Neural progenitor cell (in vitro differentiated cells): ENCODE data around the gene YOD1. TPM values are rescaled to one million over a fixed set of nuclear protein-coding genes. Genes with fewer than 3 reads are reported as not detected.
A peak's percentile ranks its signal among the peaks of the same experiment; 100 is the strongest.

Source experiments
- DNase-seq: peaks from one replicate; pipeline ENCODE4 v3.0.0-alpha.2; 2016; ENCODE audit warnings: low spot score
- H2AFZ ChIP-seq: fragments of 200-600 bp; sonication (generic); replicated peaks from 2 replicates; pipeline ENCODE4 v1.6.1; 2016; ENCODE audit warnings: antibody characterized with exemption
- H3F3A ChIP-seq: fragments of 200-600 bp; sonication (generic); 2 replicates; pipeline ENCODE4 v1.6.1; 2016; ENCODE audit warnings: antibody characterized with exemption, low read depth
- H3K27ac ChIP-seq: fragments of 200-600 bp; sonication (generic); 2 replicates; pipeline ENCODE4 v1.5.1; 2016; ENCODE audit warnings: mild to moderate bottlenecking
- H3K27me3 ChIP-seq: fragments of 200-600 bp; sonication (generic); 2 replicates; pipeline ENCODE4 v1.6.1; 2016; ENCODE audit warnings: mild to moderate bottlenecking, moderate library complexity
- H3K36me3 ChIP-seq: fragments of 200-600 bp; sonication (generic); 2 replicates; pipeline ENCODE4 v1.5.1; 2016
- H3K4me1 ChIP-seq: fragments of 200-600 bp; sonication (generic); 2 replicates; pipeline ENCODE4 v1.6.1; 2016; ENCODE audit warnings: mixed run types
- H3K4me2 ChIP-seq: fragments of 200-600 bp; sonication (generic); 2 replicates; pipeline ENCODE4 v1.6.1; 2016
- H3K4me3 ChIP-seq: fragments of 200-600 bp; sonication (generic); 2 replicates; pipeline ENCODE4 v1.5.1; 2016
- H3K79me2 ChIP-seq: fragments of 200-600 bp; sonication (generic); 2 replicates; pipeline ENCODE4 v1.6.1; 2016; ENCODE audit warnings: low read depth
- H3K9ac ChIP-seq: fragments of 200-600 bp; sonication (generic); 2 replicates; pipeline ENCODE4 v1.6.1; 2016
- H3K9me3 ChIP-seq: fragments of 200-600 bp; sonication (generic); 2 replicates; pipeline ENCODE4 v1.5.1; 2016; ENCODE audit warnings: low read depth
- H4K20me1 ChIP-seq: fragments of 200-600 bp; sonication (generic); 2 replicates; pipeline ENCODE4 v1.6.1; 2016; ENCODE audit warnings: low read depth
- H3K27ac Mint-ChIP-seq: 3 replicates; pipeline ENCODE4 v1.8.0; 2021; ENCODE audit warnings: mixed read lengths
- H3K27me3 Mint-ChIP-seq: 2 replicates; pipeline ENCODE4 v1.8.0; 2022; ENCODE audit warnings: low read depth, mild to moderate bottlenecking, inconsistent platforms, moderate library complexity, mixed read lengths; ENCODE audit not compliant: insufficient read depth
- H3K36me3 Mint-ChIP-seq: 3 replicates; pipeline ENCODE4 v1.8.0; 2021; ENCODE audit warnings: mixed read lengths
- H3K4me1 Mint-ChIP-seq: 3 replicates; pipeline ENCODE4 v1.8.0; 2021; ENCODE audit warnings: mixed read lengths
- H3K4me3 Mint-ChIP-seq: 3 replicates; pipeline ENCODE4 v1.8.0; 2021; ENCODE audit warnings: mild to moderate bottlenecking, moderate library complexity, mixed read lengths
- H3K9me3 Mint-ChIP-seq: 3 replicates; pipeline ENCODE4 v1.8.0; 2020; ENCODE audit warnings: mixed read lengths
- CTCF ChIP-seq: fragments of 200-600 bp; sonication (generic); IDR thresholded peaks from 2 replicates; pipeline ENCODE4 v1.5.1; 2017; ENCODE audit warnings: antibody characterized with exemption, mild to moderate bottlenecking
- EZH2 ChIP-seq: fragments of 200-600 bp; sonication (generic); IDR thresholded peaks from 2 replicates; pipeline ENCODE4 v1.6.1; 2017; ENCODE audit warnings: antibody characterized with exemption, mild to moderate bottlenecking, moderate library complexity
- EZH2phosphoT487 ChIP-seq: fragments of 200-600 bp; sonication (generic); IDR thresholded peaks from 2 replicates; pipeline ENCODE4 v1.6.1; 2017; ENCODE audit warnings: antibody characterized with exemption
- total RNA-seq: library from RNA; depleted of rRNA; stranded (reverse); fragments of >200 nt; gene quantifications from 2 replicates; pipeline ENCODE4 v1.2.3, GENCODE V29; 2015; ENCODE audit warnings: low replicate concordance

The YOD1 gene
- total RNA-seq, 1 donor from 2014 or later = 27.0 TPM

GRCh38 chr1:207091200-207091908, 40.3 kb upstream of the YOD1 start:
- H3K9me3 Mint-ChIP-seq = no peaks in the 10 kb centered on the region
- Histone ChIP-seq H4K20me1 (no peaks in the 10 kb centered on the region), H3K4me3 (no peak overlapping the region), H2AFZ (no peak overlapping the region), H3F3A (no peaks in the 10 kb centered on the region), H3K79me2 (no peaks in the 10 kb centered on the region), H3K4me1 (no peaks in the 10 kb centered on the region), H3K4me2 (no peak overlapping the region), H3K9me3 (no peaks in the 10 kb centered on the region), H3K27ac (no peak overlapping the region), H3K36me3 (no peaks in the 10 kb centered on the region), H3K9ac (no peak overlapping the region), H3K27me3 (no peaks in the 10 kb centered on the region)
- no peak for TF ChIP-seq EZH2phosphoT487
- H3K4me1 Mint-ChIP-seq = no peaks in the 10 kb centered on the region
- H3K36me3 Mint-ChIP-seq = no peaks in the 10 kb centered on the region
- no peak for DNase-seq
- no peak overlapping the region for H3K4me3 Mint-ChIP-seq
- no peaks in the 10 kb centered on the region for H3K27me3 Mint-ChIP-seq
- no peak overlapping the region for H3K27ac Mint-ChIP-seq

- no peaks in the 10 kb centered on the region for H3K36me3 Mint-ChIP-seq
These were observed 38.8 kb upstream of the YOD1 start for GRCh38 chr1:207089627-207090355.

GRCh38 chr1:207088701-207089626, 38.0 kb upstream of the YOD1 start, which contains the start of gene C4BPB:
Gene C4BPB (plus strand): TSS chr1:207088860. CDS start chr1:207089532, 672 bp downstream.
- no peaks in the 10 kb centered on the region for H3K36me3 Mint-ChIP-seq
- H2AFZ ChIP-seq = no peak within 1 kb of the TSS
- H3K27me3 Mint-ChIP-seq = no peaks in the 10 kb centered on the region
- H3K4me1 ChIP-seq = no peaks in the 10 kb centered on the region
- no peaks in the 10 kb centered on the region for H3K9me3 Mint-ChIP-seq
- H3K27ac ChIP-seq = no peak within 1 kb of the TSS
- no peak within 1 kb of the TSS for H3K4me3 ChIP-seq
- no peaks in the 10 kb centered on the region for H3K36me3 ChIP-seq
- TF ChIP-seq EZH2phosphoT487 = no peak
- no peak for TF ChIP-seq EZH2
- TF ChIP-seq CTCF = no peak
- no peaks in the 10 kb centered on the region for H3K27me3 ChIP-seq
- no peaks in the 10 kb centered on the region for H3K9me3 ChIP-seq
- H3K27ac Mint-ChIP-seq = no peak within 1 kb of the TSS
- H3F3A ChIP-seq = no peaks in the 10 kb centered on the region
- H4K20me1 ChIP-seq = no peaks in the 10 kb centered on the region
- no peak within 1 kb of the TSS for H3K9ac ChIP-seq
- no peaks in the 10 kb centered on the region for H3K79me2 ChIP-seq
- H3K4me2 ChIP-seq = no peak within 1 kb of the TSS
- peaks cover 2% of the 10 kb centered on the region for H3K4me1 Mint-ChIP-seq
- no peak within 1 kb of the TSS for H3K4me3 Mint-ChIP-seq
- DNase-seq = peak; percentile 9

More at GRCh38 chr1:207089627-207090355, 38.8 kb upstream of the YOD1 start:
- Histone ChIP-seq H3K79me2 (no peaks in the 10 kb centered on the region), H3K27me3 (no peaks in the 10 kb centered on the region), H2AFZ (no peak overlapping the region), H3K9ac (no peak overlapping the region), H3K9me3 (no peaks in the 10 kb centered on the region), H3K36me3 (no peaks in the 10 kb centered on the region), H3K27ac (no peak overlapping the region), H3K4me2 (no peak overlapping the region), H4K20me1 (no peaks in the 10 kb centered on the region), H3K4me3 (no peak overlapping the region), H3K4me1 (no peaks in the 10 kb centered on the region), H3F3A (no peaks in the 10 kb centered on the region)
- no peaks in the 10 kb centered on the region for H3K4me1 Mint-ChIP-seq
- no peaks in the 10 kb centered on the region for H3K9me3 Mint-ChIP-seq
- no peaks in the 10 kb centered on the region for H3K27me3 Mint-ChIP-seq
- TF ChIP-seq EZH2 (no peak), CTCF (no peak), EZH2phosphoT487 (no peak)
- H3K27ac Mint-ChIP-seq = no peak overlapping the region
- H3K4me3 Mint-ChIP-seq = no peak overlapping the region
- DNase-seq = no peak
